Gastrocnemius medialis (tissue), 4 donors: ENCODE results near the gene SUCLG1. TPM values are rescaled to one million over a fixed set of nuclear protein-coding genes. Genes with fewer than 3 reads are reported as not detected.

Experiments
- ATAC-seq, 2 donors: fragments of 150-250 bp; one replicate each; pipeline ENCODE4 v1.9.1; 2016
- DNase-seq, 2 donors: peaks; one replicate each; pipeline ENCODE4 v3.0.0-alpha.2; 2019
- H3K27ac ChIP-seq, 4 donors: fragments of 200-600 bp; sonication (generic); 1 replicate in 1 of 4; 2 replicates in 3 of 4; pipeline ENCODE4 v1.5.1; 2016 to 2018; ENCODE audit warnings: mild to moderate bottlenecking in 2 of 4, moderate library complexity in 1 of 4
- H3K27me3 ChIP-seq, 3 donors: fragments of 200-600 bp; sonication (generic) in 2 of 3; 1 replicate in 1 of 3; 2 replicates in 2 of 3; pipeline versions ENCODE4 v1.5.1 to v1.6.0; 2016 to 2019; ENCODE audit warnings: mild to moderate bottlenecking in 1 of 3, moderate library complexity in 1 of 3
- H3K36me3 ChIP-seq, 2 donors: fragments of 200-600 bp; sonication (generic) in 1 of 2; one replicate each; pipeline ENCODE4 v1.5.1; 2017 to 2018
- H3K4me1 ChIP-seq, 2 donors: fragments of 200-600 bp; sonication (generic) in 1 of 2; one replicate each; pipeline ENCODE4 v1.5.1; 2016 to 2017; ENCODE audit warnings: mild to moderate bottlenecking in 2 of 2
- H3K4me3 ChIP-seq, 4 donors: fragments of 200-600 bp; sonication (generic) in 3 of 4; 1 replicate in 1 of 4; 2 replicates in 3 of 4; pipeline ENCODE4 v1.5.1; 2016 to 2019; ENCODE audit warnings: mild to moderate bottlenecking in 2 of 4
- H3K9me3 ChIP-seq, 3 donors: fragments of 200-600 bp; sonication (generic) in 2 of 3; 1 replicate in 1 of 3; 2 replicates in 2 of 3; pipeline ENCODE4 v1.5.1; 2016 to 2019
- POLR2A ChIP-seq, 2 donors: fragments of 450-650 bp; IDR thresholded peaks; one replicate each; pipeline ENCODE4 v1.6.1; 2017; ENCODE audit warnings: antibody characterized with exemption in 2 of 2, mild to moderate bottlenecking in 2 of 2, moderate library complexity in 2 of 2
- in situ Hi-C, 4 donors: fragments of 200-750 bp; cut with MboI; loops; one replicate each; pipeline versions ENCODE4 v1.15.0 to v1.8.0; 2017; ENCODE audit warnings: low sequenced_read_pairs in 4 of 4
- intact Hi-C: fragments of 100-400 bp; cut with DNase I; formaldehyde crosslinking; loops from one replicate; pipeline ENCODE4 v1.15.1; 2023; ENCODE audit warnings: low total_unique reads
- total RNA-seq, 4 donors: library from RNA; depleted of rRNA; stranded (reverse); fragments of >200 nt; gene quantifications; one replicate each; pipeline versions ENCODE4 v1.1.0 to v1.2.3, GENCODE V29; 2016
- TF ChIP-seq, protein P1 (sequence below), 5 experiments: fragments of 450-650 bp in 3 of 5; fragments of 200-600 bp in 2 of 5; sonication (generic) in 2 of 5; IDR thresholded peaks in 4 of 5; conservative IDR thresholded peaks in 1 of 5; 1 replicate in 4 of 5; 2 replicates in 1 of 5; pipeline ENCODE4 v1.5.1; 2016 to 2019; ENCODE audit warnings: antibody characterized with exemption in 5 of 5, mild to moderate bottlenecking in 3 of 5, moderate library complexity in 3 of 5

The SUCLG1 gene
- total RNA-seq, 4 donors from 2014 or later = 96.9 to 136 (median 117) TPM

GRCh38 chr2:84460670-84461069 is 1.6 kb upstream of the SUCLG1 start:
- intact Hi-C loops (no loop called here), in situ Hi-C loops (no loop called here)

GRCh38 chr2:84459944-84460429 is 907 bp upstream of the SUCLG1 start:
- in situ Hi-C loops = no loop called here
- H3K9me3 ChIP-seq = no peaks in the 10 kb centered on the region
- TF ChIP-seq, protein P1, sequence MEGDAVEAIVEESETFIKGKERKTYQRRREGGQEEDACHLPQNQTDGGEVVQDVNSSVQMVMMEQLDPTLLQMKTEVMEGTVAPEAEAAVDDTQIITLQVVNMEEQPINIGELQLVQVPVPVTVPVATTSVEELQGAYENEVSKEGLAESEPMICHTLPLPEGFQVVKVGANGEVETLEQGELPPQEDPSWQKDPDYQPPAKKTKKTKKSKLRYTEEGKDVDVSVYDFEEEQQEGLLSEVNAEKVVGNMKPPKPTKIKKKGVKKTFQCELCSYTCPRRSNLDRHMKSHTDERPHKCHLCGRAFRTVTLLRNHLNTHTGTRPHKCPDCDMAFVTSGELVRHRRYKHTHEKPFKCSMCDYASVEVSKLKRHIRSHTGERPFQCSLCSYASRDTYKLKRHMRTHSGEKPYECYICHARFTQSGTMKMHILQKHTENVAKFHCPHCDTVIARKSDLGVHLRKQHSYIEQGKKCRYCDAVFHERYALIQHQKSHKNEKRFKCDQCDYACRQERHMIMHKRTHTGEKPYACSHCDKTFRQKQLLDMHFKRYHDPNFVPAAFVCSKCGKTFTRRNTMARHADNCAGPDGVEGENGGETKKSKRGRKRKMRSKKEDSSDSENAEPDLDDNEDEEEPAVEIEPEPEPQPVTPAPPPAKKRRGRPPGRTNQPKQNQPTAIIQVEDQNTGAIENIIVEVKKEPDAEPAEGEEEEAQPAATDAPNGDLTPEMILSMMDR (IDR thresholded peaks at IDR 0.05 in 4 of 5, conservative IDR thresholded peaks at IDR 0.05 in 1 of 5) = no peak
- TF ChIP-seq POLR2A (IDR thresholded peaks at IDR 0.05) = no peak
- H3K4me1 ChIP-seq = peaks cover 29% of the 10 kb centered on the region in 2 donors
- ATAC-seq (peak in 1 of 2 donors; percentile 13), DNase-seq (no peak)
- intact Hi-C loops = no loop called here
- no peaks in the 10 kb centered on the region for H3K36me3 ChIP-seq
- H3K4me3 ChIP-seq = peak overlapping the region; percentile 98 to 100 (median 99)
- no peaks in the 10 kb centered on the region for H3K27me3 ChIP-seq
- H3K27ac ChIP-seq = peak overlapping the region; percentile 97 to 100 (median 98)

More at GRCh38 chr2:84460670-84461069, 1.6 kb upstream of the SUCLG1 start:
- H3K27ac ChIP-seq = no peak overlapping the region
- no peaks in the 10 kb centered on the region for H3K27me3 ChIP-seq
- no peak overlapping the region for H3K4me3 ChIP-seq
- H3K4me1 ChIP-seq = peaks cover 29% of the 10 kb centered on the region in 2 donors
- no peaks in the 10 kb centered on the region for H3K9me3 ChIP-seq
- no peaks in the 10 kb centered on the region for H3K36me3 ChIP-seq
- TF ChIP-seq, protein P1 (IDR thresholded peaks at IDR 0.05 in 4 of 5, conservative IDR thresholded peaks at IDR 0.05 in 1 of 5) = no peak
- TF ChIP-seq POLR2A (IDR thresholded peaks at IDR 0.05) = no peak
- ATAC-seq = no peak
- DNase-seq = no peak

GRCh38 chr2:84458551-84459017 is 496 bp downstream of the SUCLG1 start:
- Histone ChIP-seq H3K4me3 (peak overlapping the region; percentile 98 to 100 (median 99)), H3K27ac (peak overlapping the region; percentile 97 to 100 (median 98)), H3K27me3 (no peaks in the 10 kb centered on the region), H3K36me3 (no peaks in the 10 kb centered on the region), H3K4me1 (peaks cover 40 to 43% of the 10 kb centered on the region in 2 donors), H3K9me3 (no peaks in the 10 kb centered on the region)
- TF ChIP-seq, protein P1 (IDR thresholded peaks at IDR 0.05 in 4 of 5, conservative IDR thresholded peaks at IDR 0.05 in 1 of 5) = no peak
- no peak for TF ChIP-seq POLR2A (IDR thresholded peaks at IDR 0.05)
- ATAC-seq (peak; percentile 48 to 54), DNase-seq (peak in 1 of 2 donors; percentile 5)
- in situ Hi-C loops = no loop called here
- intact Hi-C loops = no loop called here

GRCh38 chr2:84457686-84458085 is 1.4 kb downstream of the SUCLG1 start:
- DNase-seq (no peak), ATAC-seq (no peak)
- Histone ChIP-seq H3K4me3 (peak overlapping the region; percentile 98 to 100 (median 99)), H3K27me3 (no peaks in the 10 kb centered on the region), H3K27ac (peak overlapping the region; percentile 4 to 99 (median 98)), H3K4me1 (peaks cover 42 to 44% of the 10 kb centered on the region in 2 donors), H3K9me3 (no peaks in the 10 kb centered on the region), H3K36me3 (no peaks in the 10 kb centered on the region)
- in situ Hi-C loops (no loop called here), intact Hi-C loops (no loop called here)
- no peak for TF ChIP-seq POLR2A (IDR thresholded peaks at IDR 0.05)
- TF ChIP-seq, protein P1 (IDR thresholded peaks at IDR 0.05 in 4 of 5, conservative IDR thresholded peaks at IDR 0.05 in 1 of 5) = no peak
